ENCODE data around the gene KIAA1755.

DNA sequence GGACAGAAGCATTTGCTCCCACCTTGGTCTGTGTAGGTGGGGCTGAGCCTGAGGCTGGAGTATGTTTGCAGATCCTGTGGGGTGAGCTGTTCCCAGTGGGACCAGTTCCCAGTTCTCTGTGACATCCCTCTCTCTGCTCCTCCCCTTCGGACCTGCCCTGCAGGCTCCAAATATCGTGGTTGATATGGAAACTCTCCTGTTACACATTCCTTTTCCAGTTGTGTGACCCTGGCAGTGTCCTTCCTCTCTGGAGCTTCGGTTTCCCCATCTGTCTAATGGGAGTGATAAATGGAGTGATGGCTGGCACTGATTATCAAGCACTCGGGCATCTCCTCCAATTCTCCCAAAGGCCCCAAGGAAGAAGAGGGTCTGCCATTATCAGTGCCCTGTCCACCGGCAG, 79.8 kb downstream of the KIAA1755 start:
- TF ChIP-seq POLR2A (IDR thresholded peaks at IDR 0.05) (no peak), EP300 (IDR thresholded peaks at IDR 0.05) (no peak)
- TF ChIP-seq, protein P1, sequence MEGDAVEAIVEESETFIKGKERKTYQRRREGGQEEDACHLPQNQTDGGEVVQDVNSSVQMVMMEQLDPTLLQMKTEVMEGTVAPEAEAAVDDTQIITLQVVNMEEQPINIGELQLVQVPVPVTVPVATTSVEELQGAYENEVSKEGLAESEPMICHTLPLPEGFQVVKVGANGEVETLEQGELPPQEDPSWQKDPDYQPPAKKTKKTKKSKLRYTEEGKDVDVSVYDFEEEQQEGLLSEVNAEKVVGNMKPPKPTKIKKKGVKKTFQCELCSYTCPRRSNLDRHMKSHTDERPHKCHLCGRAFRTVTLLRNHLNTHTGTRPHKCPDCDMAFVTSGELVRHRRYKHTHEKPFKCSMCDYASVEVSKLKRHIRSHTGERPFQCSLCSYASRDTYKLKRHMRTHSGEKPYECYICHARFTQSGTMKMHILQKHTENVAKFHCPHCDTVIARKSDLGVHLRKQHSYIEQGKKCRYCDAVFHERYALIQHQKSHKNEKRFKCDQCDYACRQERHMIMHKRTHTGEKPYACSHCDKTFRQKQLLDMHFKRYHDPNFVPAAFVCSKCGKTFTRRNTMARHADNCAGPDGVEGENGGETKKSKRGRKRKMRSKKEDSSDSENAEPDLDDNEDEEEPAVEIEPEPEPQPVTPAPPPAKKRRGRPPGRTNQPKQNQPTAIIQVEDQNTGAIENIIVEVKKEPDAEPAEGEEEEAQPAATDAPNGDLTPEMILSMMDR (IDR thresholded peaks at IDR 0.05), result no peak

Measured in tibial nerve (tissue), 4 donors.